ENCODE data around the gene SMTN.

Gene SMTN

DNA sequence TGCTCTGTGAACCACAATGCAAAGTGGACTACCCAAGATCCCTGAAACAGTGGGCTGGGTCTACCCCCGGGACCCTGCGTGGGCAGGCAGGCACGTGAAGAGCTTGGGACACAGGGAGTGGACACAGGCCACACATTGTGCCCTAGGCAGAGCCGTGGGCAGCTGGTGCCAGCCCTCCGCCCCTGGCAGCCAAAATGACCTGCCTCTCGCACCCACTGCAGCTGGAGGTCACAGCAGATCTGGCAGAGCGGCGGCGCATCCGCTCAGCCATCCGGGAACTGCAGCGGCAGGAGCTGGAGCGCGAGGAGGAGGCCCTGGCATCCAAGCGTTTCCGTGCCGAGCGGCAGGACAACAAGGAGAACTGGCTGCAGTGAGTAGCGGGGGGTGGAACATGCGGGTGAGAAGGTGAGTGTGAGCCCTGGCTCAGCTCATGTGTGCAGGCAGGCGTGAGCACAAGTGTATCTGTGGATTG lies 6.7 kb downstream of the SMTN start:
- Histone ChIP-seq H3K27ac (ENCODE audit: low read depth, low read length) (peak overlapping the region; percentile 98), H3K36me3 (ENCODE audit: control insufficient read depth, insufficient read depth, low read length) (peaks cover 29% of the 10 kb centered on the region), H3K9ac (ENCODE audit: low read length) (no peak overlapping the region), H3K27me3 (ENCODE audit: control insufficient read depth, insufficient read depth, low read length) (no peaks in the 10 kb centered on the region), H3K4me3 (ENCODE audit: low read length) (peak overlapping the region; percentile 65), H3K4me1 (ENCODE audit: control insufficient read depth, insufficient read depth, low read length) (peaks cover 47% of the 10 kb centered on the region)

DNA sequence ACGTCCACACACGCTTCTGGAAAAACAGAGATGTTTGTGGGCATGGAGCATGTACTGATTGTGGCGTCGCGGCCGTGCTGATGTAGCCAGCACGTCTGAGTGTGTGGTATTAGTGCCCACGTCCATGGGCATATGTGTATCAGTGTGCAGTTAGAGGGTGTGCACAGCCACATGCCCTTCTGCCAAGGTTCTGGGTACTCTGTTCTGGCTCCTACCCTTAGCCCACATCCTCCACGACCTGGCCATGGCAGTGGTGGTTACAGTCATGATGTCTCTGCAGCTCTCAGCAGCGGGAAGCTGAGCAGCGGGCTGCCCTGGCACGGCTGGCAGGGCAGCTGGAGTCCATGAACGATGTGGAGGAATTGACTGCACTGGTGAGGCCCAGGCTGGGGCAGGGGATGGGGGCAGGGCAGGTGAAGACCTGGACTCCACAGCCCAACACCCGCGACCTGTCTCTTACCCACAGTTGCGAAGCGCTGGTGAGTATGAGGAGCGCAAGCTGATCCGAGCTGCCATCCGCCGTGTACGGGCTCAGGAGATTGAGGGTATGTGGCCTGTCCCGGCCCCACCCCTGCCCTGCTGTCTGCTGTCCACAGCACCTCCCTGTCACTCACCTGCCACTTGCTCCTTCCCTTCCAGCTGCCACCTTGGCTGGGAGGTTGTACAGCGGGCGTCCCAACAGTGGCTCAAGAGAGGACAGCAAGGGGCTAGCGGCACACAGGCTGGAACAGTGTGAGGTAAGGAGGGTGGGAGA lies 7.3 kb downstream of the SMTN start:
- Histone ChIP-seq H3K9ac (ENCODE audit: low read length) (peak overlapping the region; percentile 51), H3K27ac (ENCODE audit: low read depth, low read length) (peak overlapping the region; percentile 98), H3K36me3 (ENCODE audit: control insufficient read depth, insufficient read depth, low read length) (peaks cover 29% of the 10 kb centered on the region), H3K4me3 (ENCODE audit: low read length) (peak overlapping the region; percentile 65), H3K4me1 (ENCODE audit: control insufficient read depth, insufficient read depth, low read length) (peaks cover 41% of the 10 kb centered on the region), H3K27me3 (ENCODE audit: control insufficient read depth, insufficient read depth, low read length) (no peaks in the 10 kb centered on the region)

DNA sequence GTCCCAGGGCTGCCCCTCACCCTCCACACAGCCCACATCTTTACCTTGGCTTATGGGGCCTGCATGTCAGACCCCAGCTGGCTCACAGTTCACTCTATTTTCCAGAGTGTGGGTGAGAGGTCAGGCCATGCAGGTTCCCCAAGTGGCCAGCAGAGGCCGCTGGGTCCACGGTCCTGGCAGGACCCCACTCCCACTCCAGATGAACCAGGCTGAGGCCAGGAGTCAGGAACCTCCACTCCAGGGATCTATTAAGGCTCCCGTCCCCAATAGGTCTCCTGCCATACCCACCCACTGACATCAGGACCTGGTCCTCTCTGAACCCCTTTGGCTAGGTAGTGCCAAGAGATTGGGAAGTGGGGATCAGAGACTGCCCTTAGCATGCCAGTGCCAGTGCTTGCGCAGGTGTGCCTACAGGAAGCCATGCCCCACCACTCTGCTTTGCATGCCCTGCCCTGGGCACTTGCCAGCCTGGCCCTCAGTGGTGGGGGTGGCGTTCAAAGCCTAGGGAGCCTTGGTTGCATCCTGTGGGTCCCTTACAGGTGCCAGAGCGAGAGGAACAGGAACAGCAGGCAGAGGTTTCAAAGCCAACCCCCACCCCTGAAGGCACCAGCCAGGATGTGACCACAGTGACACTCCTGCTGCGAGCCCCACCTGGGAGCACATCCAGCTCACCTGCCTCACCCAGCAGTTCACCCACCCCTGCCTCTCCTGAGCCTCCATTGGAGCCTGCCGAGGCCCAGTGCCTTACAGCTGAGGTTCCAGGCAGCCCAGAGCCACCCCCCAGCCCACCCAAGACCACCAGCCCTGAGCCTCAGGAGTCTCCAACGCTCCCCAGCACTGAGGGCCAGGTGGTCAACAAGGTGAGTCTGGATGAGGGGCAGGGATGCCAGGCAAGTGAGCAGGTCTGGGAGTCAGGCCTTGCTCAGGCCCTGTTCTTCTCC lies 8.3 kb downstream of the SMTN start:
- Histone ChIP-seq H3K9ac (ENCODE audit: low read length) (peak overlapping the region; percentile 73), H3K27ac (ENCODE audit: low read depth, low read length) (peak overlapping the region; percentile 98), H3K4me1 (ENCODE audit: control insufficient read depth, insufficient read depth, low read length) (peaks cover 33% of the 10 kb centered on the region), H3K36me3 (ENCODE audit: control insufficient read depth, insufficient read depth, low read length) (peaks cover 29% of the 10 kb centered on the region), H3K27me3 (ENCODE audit: control insufficient read depth, insufficient read depth, low read length) (no peaks in the 10 kb centered on the region), H3K4me3 (ENCODE audit: low read length) (peak overlapping the region; percentile 65)

- Histone ChIP-seq H3K4me1 (ENCODE audit: control insufficient read depth, insufficient read depth, low read length) (peaks cover 36% of the 10 kb centered on the region), H3K9ac (ENCODE audit: low read length) (peak overlapping the region; percentile 73)
Measured at GRCh38 chr22:31090217-31091085, 9.3 kb downstream of the SMTN start.

GRCh38 chr22:31091106-31091975 lies 10.2 kb downstream of the SMTN start:
- Histone ChIP-seq H3K36me3 (ENCODE audit: control insufficient read depth, insufficient read depth, low read length) (peaks cover 42% of the 10 kb centered on the region), H3K4me1 (ENCODE audit: control insufficient read depth, insufficient read depth, low read length) (peaks cover 36% of the 10 kb centered on the region)

More at GRCh38 chr22:31090217-31091085, 9.3 kb downstream of the SMTN start:
- Histone ChIP-seq H3K4me3 (ENCODE audit: low read length) (peak overlapping the region; percentile 65), H3K27me3 (ENCODE audit: control insufficient read depth, insufficient read depth, low read length) (no peaks in the 10 kb centered on the region), H3K27ac (ENCODE audit: low read depth, low read length) (peak overlapping the region; percentile 99), H3K36me3 (ENCODE audit: control insufficient read depth, insufficient read depth, low read length) (peaks cover 33% of the 10 kb centered on the region)

GRCh38 chr22:31092161-31092560 lies 11.0 kb downstream of the SMTN start:
- peaks cover 38% of the 10 kb centered on the region for H3K4me1 ChIP-seq (ENCODE audit: control insufficient read depth, insufficient read depth, low read length)

More at GRCh38 chr22:31091106-31091975, 10.2 kb downstream of the SMTN start:
- peak overlapping the region; percentile 71 for H3K9ac ChIP-seq (ENCODE audit: low read length)
- peak overlapping the region; percentile 99 for H3K27ac ChIP-seq (ENCODE audit: low read depth, low read length)
- H3K27me3 ChIP-seq (ENCODE audit: control insufficient read depth, insufficient read depth, low read length), result no peaks in the 10 kb centered on the region
- peak overlapping the region; percentile 55 for H3K4me3 ChIP-seq (ENCODE audit: low read length)

GRCh38 chr22:31093086-31093850 lies 12.2 kb downstream of the SMTN start:
- H3K4me3 ChIP-seq (ENCODE audit: low read length), result peak overlapping the region; percentile 55
- peak overlapping the region; percentile 99 for H3K27ac ChIP-seq (ENCODE audit: low read depth, low read length)
- H3K27me3 ChIP-seq (ENCODE audit: control insufficient read depth, insufficient read depth, low read length), result no peaks in the 10 kb centered on the region
- peaks cover 34% of the 10 kb centered on the region for H3K4me1 ChIP-seq (ENCODE audit: control insufficient read depth, insufficient read depth, low read length)
- peaks cover 46% of the 10 kb centered on the region for H3K36me3 ChIP-seq (ENCODE audit: control insufficient read depth, insufficient read depth, low read length)
- peak overlapping the region; percentile 71 for H3K9ac ChIP-seq (ENCODE audit: low read length)

More at GRCh38 chr22:31092161-31092560, 11.0 kb downstream of the SMTN start:
- Histone ChIP-seq H3K9ac (ENCODE audit: low read length) (peak overlapping the region; percentile 71), H3K27me3 (ENCODE audit: control insufficient read depth, insufficient read depth, low read length) (no peaks in the 10 kb centered on the region), H3K4me3 (ENCODE audit: low read length) (peak overlapping the region; percentile 55), H3K36me3 (ENCODE audit: control insufficient read depth, insufficient read depth, low read length) (peaks cover 48% of the 10 kb centered on the region), H3K27ac (ENCODE audit: low read depth, low read length) (peak overlapping the region; percentile 99)

DNA sequence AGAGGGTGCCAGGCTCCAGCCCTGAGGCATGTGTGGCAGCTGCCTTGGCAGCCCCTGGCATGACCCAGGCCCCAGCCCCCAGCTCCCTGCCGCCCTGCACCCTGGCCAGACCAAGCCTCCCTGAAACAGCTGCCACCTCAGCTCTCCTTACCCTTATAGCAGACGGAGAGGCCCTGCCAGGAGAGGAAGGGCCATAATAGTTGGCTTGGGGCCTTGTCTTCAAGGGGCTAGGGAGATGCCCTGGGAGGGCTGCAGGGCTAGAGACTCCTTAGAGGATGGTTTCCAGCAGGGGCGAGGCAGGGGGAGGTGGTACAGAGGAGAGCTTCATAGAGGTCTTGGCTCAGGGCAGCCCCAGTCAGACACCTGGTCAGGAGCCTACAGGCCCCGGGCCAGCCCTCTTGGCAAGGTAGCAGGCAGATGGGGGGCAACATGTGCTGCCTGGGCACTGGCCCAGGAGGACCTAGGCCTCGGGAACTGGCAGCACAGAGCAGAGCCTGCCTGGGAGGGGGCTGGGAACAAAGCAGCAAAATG lies 13.0 kb downstream of the SMTN start:
- Histone ChIP-seq H3K4me1 (ENCODE audit: control insufficient read depth, insufficient read depth, low read length) (peaks cover 40% of the 10 kb centered on the region), H3K27ac (ENCODE audit: low read depth, low read length) (peak overlapping the region; percentile 99), H3K4me3 (ENCODE audit: low read length) (peak overlapping the region; percentile 55), H3K27me3 (ENCODE audit: control insufficient read depth, insufficient read depth, low read length) (no peaks in the 10 kb centered on the region), H3K9ac (ENCODE audit: low read length) (peak overlapping the region; percentile 53), H3K36me3 (ENCODE audit: control insufficient read depth, insufficient read depth, low read length) (peaks cover 39% of the 10 kb centered on the region)

GRCh38 chr22:31094741-31095140 lies 13.6 kb downstream of the SMTN start:
- Histone ChIP-seq H3K36me3 (ENCODE audit: control insufficient read depth, insufficient read depth, low read length) (peaks cover 39% of the 10 kb centered on the region), H3K27ac (ENCODE audit: low read depth, low read length) (peak overlapping the region; percentile 99), H3K27me3 (ENCODE audit: control insufficient read depth, insufficient read depth, low read length) (no peaks in the 10 kb centered on the region), H3K4me1 (ENCODE audit: control insufficient read depth, insufficient read depth, low read length) (peaks cover 41% of the 10 kb centered on the region), H3K4me3 (ENCODE audit: low read length) (peak overlapping the region; percentile 55), H3K9ac (ENCODE audit: low read length) (no peak overlapping the region)

GRCh38 chr22:31095637-31096249 lies 14.6 kb downstream of the SMTN start:
- Histone ChIP-seq H3K27ac (ENCODE audit: low read depth, low read length) (peak overlapping the region; percentile 99), H3K27me3 (ENCODE audit: control insufficient read depth, insufficient read depth, low read length) (no peaks in the 10 kb centered on the region), H3K36me3 (ENCODE audit: control insufficient read depth, insufficient read depth, low read length) (peaks cover 46% of the 10 kb centered on the region), H3K4me3 (ENCODE audit: low read length) (peak overlapping the region; percentile 43), H3K4me1 (ENCODE audit: control insufficient read depth, insufficient read depth, low read length) (peaks cover 43% of the 10 kb centered on the region), H3K9ac (ENCODE audit: low read length) (no peak overlapping the region)

Measured in rectal smooth muscle tissue (tissue), 1 donor.